VCaP (cell line): ENCODE data around the gene MYO5C.
A peak's percentile ranks its signal among the peaks of the same experiment; 100 is the strongest.
"Not testable (repeated sequence)": the region's sequence is repeated elsewhere in the genome, so short reads cannot be mapped to it uniquely, and the experiment has no call there.

Experiments
- H3K27ac ChIP-seq: fragments of 450-650 bp; 2 replicates; pipeline ENCODE4 v1.5.1; 2017
- CTCF ChIP-seq: fragments of 450-650 bp; conservative IDR thresholded peaks from 2 replicates; pipeline ENCODE4 v1.5.1; 2017; ENCODE audit warnings: mild to moderate bottlenecking, moderate library complexity

MYO5C gene

GRCh38 chr15:52180196-52180835 lies 115.3 kb downstream of the MYO5C start:
- no peak for TF ChIP-seq CTCF
- H3K27ac ChIP-seq, result peak overlapping the region; percentile 89

GRCh38 chr15:52179278-52180195 lies 116.1 kb downstream of the MYO5C start:
- H3K27ac ChIP-seq, result peak overlapping the region; percentile 89
- no peak for TF ChIP-seq CTCF

GRCh38 chr15:52178765-52179164 lies 116.8 kb downstream of the MYO5C start:
- H3K27ac ChIP-seq, result peak overlapping the region; percentile 89
- TF ChIP-seq CTCF, result no peak

DNA sequence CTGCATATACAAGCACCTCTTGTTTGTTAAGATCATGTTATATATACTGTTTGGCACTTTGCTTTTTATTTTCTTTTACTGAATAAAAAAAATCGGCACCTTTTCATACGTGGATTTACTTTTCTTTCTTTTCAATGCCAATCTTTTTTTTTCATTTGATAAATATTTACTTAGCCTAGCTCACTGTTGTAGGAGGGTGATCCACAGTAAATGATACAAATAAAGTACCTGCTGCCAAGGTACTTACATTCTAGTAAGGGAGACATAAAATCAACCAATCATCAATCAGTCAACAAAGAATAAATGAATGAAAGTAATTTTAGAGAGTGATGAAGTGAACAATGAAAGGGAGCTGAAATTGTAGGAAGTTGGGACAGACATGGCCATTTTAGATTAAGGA lies 122.7 kb downstream of the MYO5C start:
- TF ChIP-seq CTCF, result no peak
- peak overlapping the region; percentile 19 for H3K27ac ChIP-seq

DNA sequence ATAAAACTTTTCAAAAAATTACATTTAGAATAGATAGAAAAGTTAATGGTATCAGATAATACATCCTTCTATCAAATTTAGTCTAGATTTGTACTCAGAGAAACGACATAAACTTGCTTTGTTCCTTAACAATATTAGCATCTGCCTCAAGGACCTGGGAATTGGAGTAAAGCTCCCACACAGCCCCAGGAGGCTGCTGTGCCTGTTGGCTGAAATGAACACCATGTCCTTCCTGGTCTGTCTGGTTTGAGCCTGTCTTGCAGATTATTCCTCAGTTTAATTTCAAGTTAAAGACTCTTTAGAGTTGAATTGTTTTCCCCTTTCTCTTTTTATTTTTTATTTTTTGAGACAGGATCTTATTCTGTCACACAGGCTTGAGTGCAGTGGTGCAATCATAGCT lies 123.8 kb downstream of the MYO5C start:
- no peak for TF ChIP-seq CTCF
- H3K27ac ChIP-seq, result peak overlapping the region; percentile 19; the same call in 1 of the 2 replicates

DNA sequence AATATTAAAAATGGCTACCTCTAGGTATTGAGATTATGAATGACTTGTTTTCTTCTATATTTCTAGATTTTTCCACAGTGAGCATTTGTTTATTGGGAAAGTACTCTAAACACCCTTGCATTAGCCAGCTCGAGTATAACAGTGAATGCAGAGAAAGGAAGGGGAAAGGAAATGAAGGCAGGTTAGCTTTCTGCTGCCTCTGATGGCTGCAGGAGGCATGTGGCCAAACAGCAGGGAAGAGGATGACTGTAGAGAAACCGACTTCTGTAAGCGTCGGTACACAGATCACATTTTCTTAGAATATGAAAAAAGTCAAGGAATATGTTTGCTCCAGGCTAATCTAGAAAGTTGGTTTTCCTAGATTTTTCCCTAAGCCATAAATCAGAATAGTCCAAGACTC lies 124.2 kb downstream of the MYO5C start:
- TF ChIP-seq CTCF, result peak; percentile 32; the same call in 1 of the 2 replicates
- peak overlapping the region; percentile 19; the same call in 1 of the 2 replicates for H3K27ac ChIP-seq

DNA sequence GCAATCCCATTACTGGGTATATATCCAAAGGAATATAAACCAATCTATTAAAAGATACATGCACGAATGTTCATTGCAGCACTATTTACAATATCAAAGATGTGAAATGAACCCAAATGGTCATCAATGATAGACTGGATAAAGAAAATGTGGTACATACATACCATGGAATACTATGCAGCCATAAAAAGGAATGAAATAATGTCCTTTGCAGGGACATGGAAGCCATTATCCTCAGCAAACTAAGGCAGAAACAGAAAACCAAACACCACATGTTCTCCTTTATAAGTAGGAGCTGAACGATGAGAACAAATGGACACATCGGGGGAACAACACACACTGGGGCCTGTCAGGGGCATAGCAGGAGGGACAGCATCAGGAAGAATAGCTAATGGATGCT lies 125.4 kb downstream of the MYO5C start:
- H3K27ac ChIP-seq, result not testable (repeated sequence)

DNA sequence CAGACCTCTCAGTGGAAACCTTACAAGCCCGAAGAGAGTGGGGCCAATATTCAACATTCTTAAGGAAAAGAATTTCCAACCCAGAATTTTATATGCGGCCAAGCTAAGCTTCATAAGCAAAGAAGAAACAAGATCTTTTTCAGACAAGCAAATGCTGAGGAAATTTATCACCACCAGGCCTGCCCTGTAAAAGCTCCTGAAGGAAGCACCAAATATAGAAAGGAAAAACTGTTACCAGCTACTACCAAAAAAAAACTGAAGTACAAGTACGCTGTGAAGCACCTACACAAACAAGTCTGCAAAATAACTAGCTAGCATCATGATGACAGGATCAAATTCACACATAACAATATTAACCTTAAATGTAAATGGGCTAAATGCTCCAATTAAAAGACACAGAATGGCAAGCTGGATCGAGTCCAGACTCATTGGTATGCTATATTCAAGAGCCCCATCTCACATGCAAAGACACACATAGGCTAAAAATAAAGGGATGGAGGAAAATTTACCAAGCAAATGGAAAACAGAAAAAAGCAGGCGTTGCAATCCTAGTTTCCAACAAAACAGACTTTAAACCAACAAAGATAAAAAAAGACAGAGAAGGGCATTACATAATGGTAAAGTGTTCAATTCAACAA lies 130.0 kb downstream of the MYO5C start:
- not testable (repeated sequence) for H3K27ac ChIP-seq
